ENCODE measurements around the gene CCDC38.

GRCh38 chr12:95980437-95980836 is 38.0 kb upstream of the CCDC38 start:
- TF ChIP-seq, protein P1, sequence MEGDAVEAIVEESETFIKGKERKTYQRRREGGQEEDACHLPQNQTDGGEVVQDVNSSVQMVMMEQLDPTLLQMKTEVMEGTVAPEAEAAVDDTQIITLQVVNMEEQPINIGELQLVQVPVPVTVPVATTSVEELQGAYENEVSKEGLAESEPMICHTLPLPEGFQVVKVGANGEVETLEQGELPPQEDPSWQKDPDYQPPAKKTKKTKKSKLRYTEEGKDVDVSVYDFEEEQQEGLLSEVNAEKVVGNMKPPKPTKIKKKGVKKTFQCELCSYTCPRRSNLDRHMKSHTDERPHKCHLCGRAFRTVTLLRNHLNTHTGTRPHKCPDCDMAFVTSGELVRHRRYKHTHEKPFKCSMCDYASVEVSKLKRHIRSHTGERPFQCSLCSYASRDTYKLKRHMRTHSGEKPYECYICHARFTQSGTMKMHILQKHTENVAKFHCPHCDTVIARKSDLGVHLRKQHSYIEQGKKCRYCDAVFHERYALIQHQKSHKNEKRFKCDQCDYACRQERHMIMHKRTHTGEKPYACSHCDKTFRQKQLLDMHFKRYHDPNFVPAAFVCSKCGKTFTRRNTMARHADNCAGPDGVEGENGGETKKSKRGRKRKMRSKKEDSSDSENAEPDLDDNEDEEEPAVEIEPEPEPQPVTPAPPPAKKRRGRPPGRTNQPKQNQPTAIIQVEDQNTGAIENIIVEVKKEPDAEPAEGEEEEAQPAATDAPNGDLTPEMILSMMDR (IDR thresholded peaks at IDR 0.05; ENCODE audit: low read length), result no peak
- no peak for TF ChIP-seq EZH2 (IDR thresholded peaks at IDR 0.05; ENCODE audit: borderline replicate concordance, low read length)
